Midbrain (tissue), 1 donor: ENCODE measurements around the gene F8.
A peak's percentile ranks its signal among the peaks of the same experiment; 100 is the strongest.
"Not testable (repeated sequence)": the region's sequence is repeated elsewhere in the genome, so short reads cannot be mapped to it uniquely, and the experiment has no call there.

Source experiments
- DNase-seq: peaks from one replicate; lab custom pipeline; 2025; lab: John Stamatoyannopoulos, UW

The F8 gene

GRCh38 chrX:155028877-155029291, 6.4 kb upstream of the F8 start:
- DNase-seq = no peak

GRCh38 chrX:155028129-155028528, 5.6 kb upstream of the F8 start:
- DNase-seq = no peak

GRCh38 chrX:155027509-155028066, 5.1 kb upstream of the F8 start:
- DNase-seq = peak; percentile 10

- DNase-seq = peak; percentile 90
These were observed 4.4 kb upstream of the F8 start, which contains the start of gene FUNDC2 for GRCh38 chrX:155026727-155027508. Gene FUNDC2, plus strand, starts transcription at chrX:155026844. Its CDS starts 95 bp downstream, at chrX:155026939.

GRCh38 chrX:155026420-155026726, 3.9 kb upstream of the F8 start:
- DNase-seq = no peak

GRCh38 chrX:155023907-155024833, 1.6 kb upstream of the F8 start:
- no peak for DNase-seq

- DNase-seq = no peak
These were observed 1.9 kb downstream of the F8 start for GRCh38 chrX:155020591-155020990.

- DNase-seq = peak; percentile 2
These were observed 12.5 kb downstream of the F8 start for GRCh38 chrX:155009994-155010472.

- not testable (repeated sequence) for DNase-seq
These were observed 13.9 kb downstream of the F8 start for GRCh38 chrX:155008578-155008977.

- DNase-seq = not testable (repeated sequence)
These were observed 15.4 kb downstream of the F8 start for GRCh38 chrX:155006913-155007671.

- DNase-seq = not testable (repeated sequence)
These were observed 16.1 kb downstream of the F8 start for GRCh38 chrX:155006379-155006778.

- no peak for DNase-seq
These were observed 17.3 kb downstream of the F8 start for GRCh38 chrX:155005190-155005589.

GRCh38 chrX:155001873-155002272, 20.6 kb downstream of the F8 start:
- no peak for DNase-seq

- no peak for DNase-seq
These were observed 21.7 kb downstream of the F8 start for GRCh38 chrX:155000841-155001240.

GRCh38 chrX:154998204-154998880, 24.2 kb downstream of the F8 start:
- DNase-seq = no peak

GRCh38 chrX:154991476-154991875, 31.0 kb downstream of the F8 start:
- DNase-seq = no peak

GRCh38 chrX:154991039-154991438, 31.5 kb downstream of the F8 start:
- DNase-seq = no peak

GRCh38 chrX:154990496-154990895, 32.0 kb downstream of the F8 start:
- DNase-seq = no peak

GRCh38 chrX:154988719-154989118, 33.8 kb downstream of the F8 start:
- DNase-seq = no peak

GRCh38 chrX:154987940-154988339, 34.6 kb downstream of the F8 start:
- no peak for DNase-seq
